IPS DF 6.9 (cell line): ENCODE data around the gene POLR2C.
A peak's percentile ranks its signal among the peaks of the same experiment; 100 is the strongest.

Source experiments
- DNase-seq: peaks from one replicate; pipeline ENCODE4 v3.0.0-alpha.2; 2013; ENCODE audit warnings: low read depth, low spot score
- H3K27ac ChIP-seq: one replicate; pipeline ENCODE4 v1.5.1; 2013; ENCODE audit warnings: low read length, control low read depth
- H3K27me3 ChIP-seq: 2 replicates; pipeline ENCODE4 v1.6.1; 2013; ENCODE audit warnings: mild to moderate bottlenecking, low read length; ENCODE audit not compliant: control insufficient read depth, insufficient read depth
- H3K36me3 ChIP-seq: 2 replicates; pipeline ENCODE4 v1.6.1; 2013; ENCODE audit warnings: low read length; ENCODE audit not compliant: control insufficient read depth, insufficient read depth
- H3K4me1 ChIP-seq: 2 replicates; pipeline ENCODE4 v1.6.1; 2013; ENCODE audit warnings: low read length; ENCODE audit not compliant: control insufficient read depth, insufficient read depth
- H3K4me3 ChIP-seq: 2 replicates; pipeline ENCODE4 v1.5.1; 2013; ENCODE audit warnings: mild to moderate bottlenecking, low read length
- H3K9me3 ChIP-seq: 2 replicates; pipeline ENCODE4 v1.6.1; 2013; ENCODE audit warnings: low read length, inconsistent platforms; ENCODE audit not compliant: control insufficient read depth, insufficient read depth
- WGBS: extraction: QIAGEN DNeasy Blood & Tissue Kit; methylation state at CpG from one replicate; pipeline ENCODE4 v1.1.7; 2013; ENCODE audit warnings: mixed read lengths, missing lambda C conversion rate; ENCODE audit not compliant: insufficient read length, insufficient coverage; 5-methylcytosine and 5-hydroxymethylcytosine counted together

The POLR2C gene

DNA sequence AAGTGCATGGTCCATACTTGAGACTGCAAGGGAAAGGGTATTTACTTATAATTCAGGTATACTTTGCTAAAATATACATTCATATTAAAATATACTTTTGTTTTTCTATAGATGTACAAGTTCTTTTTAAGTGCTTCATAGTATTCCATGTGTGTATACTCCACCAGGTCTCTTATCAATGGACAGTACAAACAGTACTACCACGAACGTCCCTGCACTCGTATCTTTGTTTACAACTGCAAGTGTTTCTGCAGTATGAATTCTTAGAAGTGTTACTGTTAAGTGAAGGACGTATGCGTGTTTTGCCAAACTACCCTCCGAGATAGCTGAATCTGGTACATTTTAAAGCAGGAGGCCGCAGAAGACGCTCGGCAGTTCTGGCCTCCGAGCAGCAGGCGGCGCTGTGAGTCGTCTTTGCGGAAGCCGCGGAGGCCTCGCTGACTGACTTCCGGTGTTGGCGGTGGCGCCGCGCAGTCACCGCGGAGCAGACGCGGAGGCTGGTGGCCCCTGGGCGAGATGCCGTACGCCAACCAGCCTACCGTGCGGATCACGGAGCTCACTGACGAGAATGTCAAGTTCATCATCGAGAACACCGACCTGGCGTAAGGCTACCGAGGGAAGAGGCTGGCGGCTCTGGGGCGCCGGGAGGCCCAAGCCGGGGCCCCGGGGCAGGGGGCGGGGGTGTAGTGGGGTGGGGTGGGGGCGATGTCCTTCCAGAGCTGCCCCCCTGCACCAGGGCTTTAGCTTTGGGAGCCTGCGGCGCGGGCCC lies at the start of gene POLR2C:
TSS of gene POLR2C (plus strand) at position 471 of the 769 bp plus-strand sequence. CDS start at position 517, 46 bp downstream.
- no peak within 1 kb of the TSS for H3K27ac ChIP-seq

DNA sequence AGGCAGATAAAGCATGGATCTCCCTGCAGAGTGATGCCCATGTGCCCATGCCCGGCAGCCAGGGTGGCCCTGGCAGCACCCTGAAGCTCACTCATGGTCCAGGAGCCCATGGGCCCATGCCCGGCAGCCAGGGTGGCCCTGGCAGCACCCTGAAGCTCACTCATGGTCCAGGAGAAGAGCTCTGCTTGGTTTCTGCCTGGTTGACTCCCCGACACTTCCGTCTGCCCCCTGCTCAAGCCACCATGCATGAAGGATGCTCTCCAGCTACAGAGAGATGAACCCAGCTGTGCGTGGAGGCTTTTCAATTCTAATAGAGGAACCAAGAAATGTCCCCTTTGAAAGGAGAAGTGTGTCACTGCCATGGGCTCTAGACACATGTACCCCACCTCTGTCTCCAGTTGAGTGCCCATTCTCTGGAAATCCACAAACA lies 49.2 kb upstream of the POLR2C start:
- Histone ChIP-seq H3K4me3 (no peak overlapping the region), H3K4me1 (peaks cover 2% of the 10 kb centered on the region)
- DNase-seq: no peak

More for the DNA sequence above, at the start of gene POLR2C:
- H3K36me3 ChIP-seq: peaks cover 21% of the 10 kb centered on the region; the same call in 1 of the 2 replicates
- H3K27me3 ChIP-seq: no peaks in the 10 kb centered on the region
- WGBS: no CpG with 5 or more reads among the region's 47 CpGs
- peak; percentile 76 for DNase-seq
- H3K4me3 ChIP-seq: peak within 1 kb of the TSS; percentile 79
- no peaks in the 10 kb centered on the region for H3K4me1 ChIP-seq
- H3K9me3 ChIP-seq: no peaks in the 10 kb centered on the region

DNA sequence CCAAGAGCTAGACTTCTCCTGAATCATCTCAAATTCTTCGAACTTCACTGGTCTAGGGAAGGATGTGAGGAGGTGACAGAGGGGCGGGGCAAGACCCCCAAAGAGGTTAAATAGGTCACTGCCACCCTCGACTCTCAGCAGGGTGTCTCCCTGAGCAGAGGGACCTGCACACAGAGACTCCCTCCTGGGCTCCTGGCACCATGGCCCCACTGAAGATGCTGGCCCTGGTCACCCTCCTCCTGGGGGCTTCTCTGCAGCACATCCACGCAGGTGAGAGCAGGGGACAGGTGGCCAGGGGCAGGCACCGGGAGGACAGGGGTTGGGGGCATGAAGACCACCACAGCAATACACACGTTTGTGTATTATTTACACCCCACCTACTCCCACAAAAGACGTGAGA lies 48.7 kb upstream of the POLR2C start:
- DNase-seq: no peak
- H3K4me1 ChIP-seq: peaks cover 2% of the 10 kb centered on the region
- no peaks in the 10 kb centered on the region for H3K36me3 ChIP-seq
- no peak overlapping the region for H3K27ac ChIP-seq
- H3K4me3 ChIP-seq: no peak overlapping the region
- no peaks in the 10 kb centered on the region for H3K27me3 ChIP-seq
- WGBS: no CpG with 5 or more reads among the region's 7 CpGs
- H3K9me3 ChIP-seq: no peaks in the 10 kb centered on the region

More for the DNA sequence above, 49.2 kb upstream of the POLR2C start:
- Histone ChIP-seq H3K36me3 (no peaks in the 10 kb centered on the region), H3K27me3 (no peaks in the 10 kb centered on the region), H3K9me3 (no peaks in the 10 kb centered on the region), H3K27ac (no peak overlapping the region)
- WGBS: no CpG with 5 or more reads among the region's 5 CpGs

DNA sequence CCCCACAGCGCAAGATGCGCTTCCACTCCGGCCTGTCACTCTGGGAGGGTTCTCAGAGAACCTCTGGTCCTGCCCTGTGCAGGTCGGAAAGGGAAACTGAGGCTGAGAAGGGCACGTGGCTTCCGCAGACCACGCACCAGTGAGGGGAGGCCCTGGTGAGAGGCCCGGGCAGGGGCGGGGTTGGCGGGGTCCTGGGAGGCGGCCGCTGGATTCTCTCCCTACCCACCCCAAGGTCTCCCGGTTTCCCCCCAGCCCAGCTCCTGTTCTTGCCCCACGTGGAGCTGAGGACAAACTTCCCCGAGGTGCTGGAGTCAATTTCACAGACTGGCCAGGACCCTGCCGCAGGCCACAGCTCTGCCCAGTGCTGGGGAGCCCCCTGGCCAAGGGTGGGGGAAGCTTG lies 46.4 kb upstream of the POLR2C start:
- Histone ChIP-seq H3K27me3 (no peaks in the 10 kb centered on the region), H3K4me1 (no peaks in the 10 kb centered on the region; the same call in none of the 2 replicates), H3K27ac (no peak overlapping the region), H3K4me3 (no peak overlapping the region; the same call in 1 of the 2 replicates), H3K36me3 (no peaks in the 10 kb centered on the region), H3K9me3 (no peaks in the 10 kb centered on the region)
- DNase-seq: no peak
- WGBS: no CpG with 5 or more reads among the region's 16 CpGs

DNA sequence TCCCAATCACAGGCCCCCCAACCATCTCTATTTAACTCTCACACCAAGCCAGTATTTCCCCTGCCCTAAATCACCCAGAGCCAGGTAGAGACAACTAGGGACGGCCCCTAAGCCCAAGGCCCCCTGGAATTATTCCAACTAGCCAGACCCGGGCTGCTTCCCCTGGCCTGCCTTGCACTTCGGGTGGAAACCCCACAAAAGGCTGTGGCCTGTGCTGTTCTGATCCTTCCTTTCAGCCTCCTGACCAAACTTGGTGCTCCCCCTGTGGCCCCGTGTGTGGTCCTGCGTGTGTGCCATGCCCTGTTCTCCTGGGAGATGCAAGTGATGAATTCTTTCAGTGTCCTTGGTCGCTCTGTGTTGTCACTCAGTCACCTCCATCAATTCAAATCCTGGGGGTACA lies 43.0 kb upstream of the POLR2C start:
- Histone ChIP-seq H3K9me3 (no peaks in the 10 kb centered on the region), H3K4me3 (no peak overlapping the region), H3K27ac (no peak overlapping the region), H3K4me1 (no peaks in the 10 kb centered on the region; the same call in 1 of the 2 replicates), H3K27me3 (no peaks in the 10 kb centered on the region), H3K36me3 (no peaks in the 10 kb centered on the region)
- DNase-seq: no peak
- WGBS: no CpG with 5 or more reads among the region's 6 CpGs

DNA sequence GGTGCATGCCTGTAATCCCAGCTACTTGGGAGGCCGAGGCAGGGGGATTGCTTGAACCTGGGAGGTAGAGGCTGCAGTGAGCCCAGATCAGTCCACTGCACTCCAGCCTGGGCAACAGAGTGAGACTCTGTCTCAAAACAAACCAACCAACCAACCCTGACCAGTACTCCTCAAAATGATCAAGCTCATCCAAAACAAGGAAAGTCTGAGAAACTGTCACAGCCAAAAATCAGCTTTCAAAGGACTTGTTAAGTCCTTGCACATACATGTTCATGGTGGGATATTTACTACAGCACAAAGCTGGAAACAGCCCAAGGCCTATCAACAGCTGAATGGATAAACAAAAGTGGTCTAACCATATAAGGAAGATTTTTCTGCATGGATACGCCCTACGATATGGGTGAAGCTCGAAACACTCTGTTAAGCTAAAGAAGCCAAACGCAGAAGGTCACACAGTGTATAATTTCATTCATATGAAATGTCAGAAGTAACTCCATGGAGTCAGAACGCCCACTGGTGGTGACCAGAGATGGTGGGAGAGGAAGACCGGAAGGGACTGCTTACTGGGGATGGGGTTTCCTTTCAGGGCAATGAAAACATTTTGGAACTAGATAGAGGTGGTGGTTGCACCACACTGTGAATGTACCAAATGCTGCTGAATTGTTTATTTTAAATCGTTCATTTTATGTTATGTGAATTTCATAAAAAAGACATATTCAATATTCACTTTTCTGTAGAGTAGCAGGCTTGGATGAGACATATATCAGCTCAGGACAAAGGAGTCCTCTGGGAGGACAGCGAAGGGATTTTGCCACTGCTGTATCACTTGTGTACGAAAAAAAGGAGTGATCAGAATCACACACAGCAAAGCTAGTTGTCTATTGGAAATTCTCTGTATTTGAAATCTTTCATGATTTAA lies 40.2 kb upstream of the POLR2C start:
- Histone ChIP-seq H3K27ac (no peak overlapping the region), H3K4me3 (no peak overlapping the region), H3K4me1 (no peaks in the 10 kb centered on the region)

DNA sequence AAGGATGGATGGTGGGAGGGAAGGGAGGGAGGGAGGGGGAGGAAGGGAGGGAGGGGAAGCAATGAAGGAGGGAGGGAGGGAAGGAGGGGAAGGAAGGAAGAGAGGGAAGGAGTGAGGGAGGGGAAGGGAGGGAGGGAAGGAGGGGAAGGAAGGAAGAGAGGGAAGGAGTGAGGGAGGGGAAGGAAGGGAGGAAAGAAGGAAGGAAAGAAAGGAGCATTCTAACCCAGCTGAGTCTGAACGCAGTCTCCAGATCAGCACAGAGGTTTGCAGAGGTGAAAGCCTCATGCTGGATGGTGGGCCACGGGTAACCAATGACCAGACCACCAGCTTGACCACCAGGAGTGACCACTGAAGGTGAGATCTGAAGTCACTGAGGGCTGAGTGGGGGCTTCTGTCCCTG lies 39.3 kb upstream of the POLR2C start:
- Histone ChIP-seq H3K27ac (no peak overlapping the region), H3K27me3 (no peaks in the 10 kb centered on the region), H3K4me3 (no peak overlapping the region), H3K36me3 (no peaks in the 10 kb centered on the region), H3K9me3 (no peaks in the 10 kb centered on the region), H3K4me1 (no peaks in the 10 kb centered on the region)
- no CpG with 5 or more reads among the region's 2 CpGs for WGBS
- no peak for DNase-seq

More for the DNA sequence above, 40.2 kb upstream of the POLR2C start:
- no peak for DNase-seq
- no CpG with 5 or more reads among the region's 10 CpGs for WGBS
- Histone ChIP-seq H3K36me3 (no peaks in the 10 kb centered on the region), H3K9me3 (no peaks in the 10 kb centered on the region), H3K27me3 (no peaks in the 10 kb centered on the region)

DNA sequence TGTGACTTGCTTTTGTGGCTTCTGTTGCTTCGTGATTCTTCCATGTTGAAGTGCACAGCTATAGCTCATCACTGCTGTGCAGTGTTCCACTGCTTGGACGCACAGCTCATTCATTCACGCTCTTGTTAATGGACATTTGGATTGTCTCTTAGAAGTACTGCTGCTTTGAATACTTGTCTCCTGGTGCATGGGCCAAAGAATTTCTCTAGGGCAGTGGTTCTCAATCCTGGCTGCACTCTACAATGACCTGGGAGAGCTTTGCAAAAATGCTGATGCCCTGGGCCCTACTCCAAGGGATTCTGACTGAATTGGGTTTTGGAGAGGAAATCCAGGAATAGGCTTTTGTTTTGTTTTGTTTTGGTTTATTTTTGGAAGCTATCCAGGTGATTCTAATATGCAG lies 37.9 kb upstream of the POLR2C start:
- Histone ChIP-seq H3K36me3 (peaks cover 4% of the 10 kb centered on the region), H3K4me1 (no peaks in the 10 kb centered on the region), H3K4me3 (no peak overlapping the region), H3K27ac (no peak overlapping the region), H3K9me3 (no peaks in the 10 kb centered on the region), H3K27me3 (no peaks in the 10 kb centered on the region)
- no peak for DNase-seq
- no CpG with 5 or more reads among the region's 3 CpGs for WGBS

DNA sequence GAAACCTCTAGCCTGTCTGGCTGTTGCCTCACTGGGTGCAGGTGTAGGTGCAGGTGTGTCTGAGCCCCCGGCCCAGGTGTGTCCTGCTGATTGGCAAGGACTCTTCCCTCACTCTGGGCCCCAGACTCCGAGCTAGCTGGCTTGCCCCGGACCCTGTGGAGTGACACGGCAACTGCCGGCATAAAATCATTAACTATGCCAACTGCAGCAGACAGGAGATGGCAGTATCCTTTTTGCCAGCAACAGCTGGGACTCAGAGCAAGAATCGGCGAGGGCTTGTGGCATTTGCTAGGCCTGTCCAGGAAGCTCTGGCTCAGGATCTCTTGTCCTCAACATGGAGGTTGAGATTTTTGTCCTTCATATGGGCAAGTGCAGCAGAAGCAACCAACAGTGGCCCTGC lies 36.1 kb upstream of the POLR2C start:
- Histone ChIP-seq H3K9me3 (no peaks in the 10 kb centered on the region), H3K27me3 (no peaks in the 10 kb centered on the region), H3K4me1 (no peaks in the 10 kb centered on the region), H3K4me3 (no peak overlapping the region), H3K27ac (no peak overlapping the region), H3K36me3 (peaks cover 11% of the 10 kb centered on the region)
- no peak for DNase-seq
- no CpG with 5 or more reads among the region's 7 CpGs for WGBS

DNA sequence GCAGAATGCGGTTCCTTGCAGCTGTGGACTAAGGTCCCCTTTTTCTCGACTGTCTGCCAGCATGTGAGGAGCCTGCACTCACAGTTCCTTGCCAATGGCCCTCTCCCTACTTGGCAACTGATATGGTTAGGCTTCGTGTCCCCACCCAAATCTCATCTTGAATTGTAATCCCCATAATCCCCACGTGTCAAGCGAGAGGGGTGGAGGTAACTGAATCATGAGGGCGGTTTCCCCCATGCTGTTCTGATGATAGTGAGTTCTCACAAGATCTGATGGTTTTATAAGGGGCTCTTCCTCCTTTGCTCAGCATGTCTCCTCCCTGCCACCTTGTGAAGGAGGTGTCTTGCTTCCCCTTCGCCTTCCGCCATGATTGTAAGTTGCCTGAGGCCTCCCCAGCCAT lies 35.2 kb upstream of the POLR2C start:
- Histone ChIP-seq H3K27me3 (no peaks in the 10 kb centered on the region), H3K36me3 (peaks cover 14% of the 10 kb centered on the region), H3K4me3 (no peak overlapping the region), H3K4me1 (no peaks in the 10 kb centered on the region), H3K27ac (no peak overlapping the region), H3K9me3 (no peaks in the 10 kb centered on the region)
- no peak for DNase-seq
- WGBS: no CpG with 5 or more reads among the region's 8 CpGs
